Mesothelial cell of epicardium (in vitro differentiated cells): ENCODE results near the gene AQP6. TPM values are rescaled to one million over a fixed set of nuclear protein-coding genes. Genes with fewer than 3 reads are reported as not detected.

Source experiments
- DNase-seq, 2 experiments: peaks; one replicate each; pipeline ENCODE4 v3.0.0; 2021; ENCODE audit warnings: low spot score in 2 of 2; ENCODE audit not compliant: unreplicated experiment in 2 of 2
- H3K27ac Mint-ChIP-seq: 2 replicates; pipeline ENCODE4 v1.8.0; 2021; ENCODE audit warnings: mixed read lengths
- H3K27me3 Mint-ChIP-seq: 2 replicates; pipeline ENCODE4 v1.8.0; 2021; ENCODE audit warnings: low read depth, mixed read lengths
- H3K36me3 Mint-ChIP-seq: 2 replicates; pipeline ENCODE4 v1.8.0; 2021; ENCODE audit warnings: mixed read lengths
- H3K4me1 Mint-ChIP-seq: 2 replicates; pipeline ENCODE4 v1.8.0; 2021; ENCODE audit warnings: mixed read lengths
- H3K4me3 Mint-ChIP-seq: 2 replicates; pipeline ENCODE4 v1.8.0; 2021; ENCODE audit warnings: mild to moderate bottlenecking, moderate library complexity, mixed read lengths
- H3K9me3 Mint-ChIP-seq: 2 replicates; pipeline ENCODE4 v1.8.0; 2021; ENCODE audit warnings: mixed read lengths
- total RNA-seq: library from RNA; stranded (reverse); gene quantifications from 3 replicates; pipeline ENCODE4 v1.2.1, GENCODE V29; 2021
- TF ChIP-seq, protein P1 (sequence below): fragments of 200-600 bp; sonication (generic); IDR thresholded peaks from one replicate; pipeline ENCODE4 v1.5.0; 2021; ENCODE audit warnings: antibody characterized with exemption; ENCODE audit not compliant: unreplicated experiment

The AQP6 gene
- total RNA-seq, 1 donor from 2014 or later, result 0.16 TPM

DNA sequence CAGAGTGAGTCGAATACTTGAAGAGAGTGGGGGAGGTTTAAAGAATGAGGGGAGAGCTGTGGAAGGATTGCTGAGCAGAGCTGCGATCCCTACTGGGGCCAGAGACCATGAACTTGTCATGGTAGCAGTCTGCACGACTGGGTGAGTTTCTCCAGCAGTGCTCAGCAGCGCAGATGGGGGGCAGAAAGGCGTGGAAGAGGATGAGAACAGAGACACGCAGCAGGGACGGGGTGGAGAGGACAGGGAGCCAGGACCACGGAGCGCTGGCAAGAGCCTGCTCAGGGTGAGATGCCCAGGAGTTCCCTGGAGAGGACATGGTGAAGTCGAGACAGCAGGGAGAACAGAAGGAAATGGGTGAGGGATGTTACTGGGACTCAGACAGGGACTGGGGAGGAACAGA is 2.1 kb upstream of the AQP6 start:
- no peak for DNase-seq
- Mint-ChIP-seq H3K4me3 (no peak overlapping the region), H3K27ac (no peak overlapping the region), H3K9me3 (no peaks in the 10 kb centered on the region), H3K4me1 (peaks cover 5% of the 10 kb centered on the region), H3K27me3 (peaks cover 26% of the 10 kb centered on the region), H3K36me3 (no peaks in the 10 kb centered on the region)
- TF ChIP-seq, protein P1, sequence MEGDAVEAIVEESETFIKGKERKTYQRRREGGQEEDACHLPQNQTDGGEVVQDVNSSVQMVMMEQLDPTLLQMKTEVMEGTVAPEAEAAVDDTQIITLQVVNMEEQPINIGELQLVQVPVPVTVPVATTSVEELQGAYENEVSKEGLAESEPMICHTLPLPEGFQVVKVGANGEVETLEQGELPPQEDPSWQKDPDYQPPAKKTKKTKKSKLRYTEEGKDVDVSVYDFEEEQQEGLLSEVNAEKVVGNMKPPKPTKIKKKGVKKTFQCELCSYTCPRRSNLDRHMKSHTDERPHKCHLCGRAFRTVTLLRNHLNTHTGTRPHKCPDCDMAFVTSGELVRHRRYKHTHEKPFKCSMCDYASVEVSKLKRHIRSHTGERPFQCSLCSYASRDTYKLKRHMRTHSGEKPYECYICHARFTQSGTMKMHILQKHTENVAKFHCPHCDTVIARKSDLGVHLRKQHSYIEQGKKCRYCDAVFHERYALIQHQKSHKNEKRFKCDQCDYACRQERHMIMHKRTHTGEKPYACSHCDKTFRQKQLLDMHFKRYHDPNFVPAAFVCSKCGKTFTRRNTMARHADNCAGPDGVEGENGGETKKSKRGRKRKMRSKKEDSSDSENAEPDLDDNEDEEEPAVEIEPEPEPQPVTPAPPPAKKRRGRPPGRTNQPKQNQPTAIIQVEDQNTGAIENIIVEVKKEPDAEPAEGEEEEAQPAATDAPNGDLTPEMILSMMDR, result no peak

DNA sequence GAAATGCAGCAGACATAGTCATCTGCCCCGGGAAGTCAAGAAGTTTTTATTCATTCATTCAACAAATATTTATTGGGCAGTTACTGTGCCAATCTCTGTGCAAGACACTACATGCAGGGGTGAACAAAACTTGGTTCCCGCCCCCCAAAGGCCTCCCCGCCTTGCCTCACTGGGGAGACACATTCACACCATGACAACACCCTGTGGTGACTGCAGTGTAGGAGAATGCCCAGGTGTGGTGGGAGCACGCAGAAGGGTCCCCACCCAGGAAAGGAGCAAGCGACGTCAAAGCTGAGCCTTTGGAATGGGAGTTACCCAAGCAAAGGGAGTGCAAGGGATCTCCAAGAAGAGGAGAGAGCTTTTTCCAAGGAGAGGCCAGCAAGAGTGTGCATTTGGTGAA is 1.6 kb upstream of the AQP6 start:
- no peak overlapping the region for H3K4me3 Mint-ChIP-seq
- no peaks in the 10 kb centered on the region for H3K36me3 Mint-ChIP-seq
- TF ChIP-seq, protein P1, result no peak
- no peaks in the 10 kb centered on the region for H3K9me3 Mint-ChIP-seq
- H3K27ac Mint-ChIP-seq, result no peak overlapping the region
- DNase-seq, result no peak
- peaks cover 5% of the 10 kb centered on the region for H3K4me1 Mint-ChIP-seq
- H3K27me3 Mint-ChIP-seq, result peaks cover 25% of the 10 kb centered on the region

DNA sequence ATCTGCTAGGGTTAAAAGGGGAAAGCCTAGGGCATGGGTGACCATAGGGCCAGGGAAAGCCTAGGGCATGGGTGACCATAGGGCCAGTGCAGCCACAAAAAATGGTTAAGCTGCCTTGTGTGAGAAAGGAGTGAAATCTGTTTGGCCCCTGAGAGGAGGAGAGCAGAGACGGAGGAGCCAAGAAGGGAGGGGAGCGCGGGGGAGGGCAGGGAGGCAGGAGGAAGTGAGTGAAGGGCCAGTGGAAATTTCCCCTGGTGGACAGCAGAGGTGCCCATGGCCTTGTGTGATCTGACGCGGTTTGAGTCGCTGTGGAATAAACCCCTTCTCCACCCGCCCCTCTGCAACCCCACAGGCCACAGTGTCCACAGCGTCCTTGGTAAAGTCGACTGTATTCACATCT is 618 bp upstream of the AQP6 start:
- peaks cover 17% of the 10 kb centered on the region for H3K27me3 Mint-ChIP-seq
- peaks cover 3% of the 10 kb centered on the region for H3K4me1 Mint-ChIP-seq
- H3K27ac Mint-ChIP-seq, result no peak overlapping the region
- TF ChIP-seq, protein P1, result no peak
- no peak for DNase-seq
- H3K36me3 Mint-ChIP-seq, result no peaks in the 10 kb centered on the region
- no peak overlapping the region for H3K4me3 Mint-ChIP-seq
- no peaks in the 10 kb centered on the region for H3K9me3 Mint-ChIP-seq

DNA sequence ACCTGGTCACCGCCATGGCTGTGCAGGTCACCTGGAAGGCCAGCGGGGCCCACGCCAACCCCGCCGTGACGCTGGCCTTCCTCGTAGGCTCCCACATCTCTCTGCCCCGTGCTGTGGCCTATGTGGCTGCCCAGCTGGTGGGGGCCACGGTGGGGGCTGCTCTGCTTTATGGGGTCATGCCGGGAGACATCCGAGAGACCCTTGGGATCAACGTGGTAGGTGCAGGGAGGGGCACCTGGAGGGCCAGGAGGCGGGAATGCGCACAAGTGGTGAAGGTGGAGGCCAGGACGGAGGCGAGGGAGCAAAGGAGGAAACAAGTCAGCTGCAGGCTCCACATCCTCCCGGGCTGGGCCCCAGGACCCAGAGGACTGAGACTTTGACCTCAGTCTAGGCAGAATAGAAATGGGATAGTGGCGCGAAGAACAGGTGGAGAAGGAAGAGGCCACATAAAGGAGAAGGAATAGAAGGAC is 649 bp downstream of the AQP6 start:
- TF ChIP-seq, protein P1, result no peak
- Mint-ChIP-seq H3K27ac (no peak overlapping the region), H3K27me3 (peaks cover 11% of the 10 kb centered on the region), H3K9me3 (no peaks in the 10 kb centered on the region), H3K36me3 (no peaks in the 10 kb centered on the region), H3K4me3 (no peak overlapping the region), H3K4me1 (peaks cover 7% of the 10 kb centered on the region)
- DNase-seq, result no peak

DNA sequence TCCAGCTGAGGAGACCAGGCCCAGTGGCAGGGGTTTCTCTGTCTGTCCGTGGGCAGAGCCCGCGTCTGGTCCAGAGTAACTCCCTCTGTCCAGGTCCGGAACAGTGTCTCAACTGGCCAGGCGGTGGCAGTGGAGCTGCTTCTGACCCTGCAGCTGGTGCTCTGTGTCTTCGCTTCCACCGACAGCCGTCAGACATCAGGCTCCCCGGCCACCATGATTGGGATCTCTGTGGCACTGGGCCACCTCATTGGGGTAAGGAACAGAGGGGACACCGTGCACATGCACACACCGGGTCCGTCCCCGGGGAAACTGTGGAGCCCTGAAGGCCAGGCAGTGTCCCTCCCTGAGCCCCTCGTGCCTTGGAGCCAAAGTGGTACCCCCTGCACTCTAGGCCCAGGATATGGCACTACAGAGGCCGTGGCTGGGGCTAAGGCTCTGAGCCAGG is 1.5 kb downstream of the AQP6 start:
- no peak for DNase-seq
- Mint-ChIP-seq H3K27ac (no peak overlapping the region), H3K4me1 (peaks cover 16% of the 10 kb centered on the region), H3K36me3 (no peaks in the 10 kb centered on the region), H3K4me3 (no peak overlapping the region), H3K9me3 (no peaks in the 10 kb centered on the region), H3K27me3 (peaks cover 10% of the 10 kb centered on the region)
- TF ChIP-seq, protein P1, result no peak

DNA sequence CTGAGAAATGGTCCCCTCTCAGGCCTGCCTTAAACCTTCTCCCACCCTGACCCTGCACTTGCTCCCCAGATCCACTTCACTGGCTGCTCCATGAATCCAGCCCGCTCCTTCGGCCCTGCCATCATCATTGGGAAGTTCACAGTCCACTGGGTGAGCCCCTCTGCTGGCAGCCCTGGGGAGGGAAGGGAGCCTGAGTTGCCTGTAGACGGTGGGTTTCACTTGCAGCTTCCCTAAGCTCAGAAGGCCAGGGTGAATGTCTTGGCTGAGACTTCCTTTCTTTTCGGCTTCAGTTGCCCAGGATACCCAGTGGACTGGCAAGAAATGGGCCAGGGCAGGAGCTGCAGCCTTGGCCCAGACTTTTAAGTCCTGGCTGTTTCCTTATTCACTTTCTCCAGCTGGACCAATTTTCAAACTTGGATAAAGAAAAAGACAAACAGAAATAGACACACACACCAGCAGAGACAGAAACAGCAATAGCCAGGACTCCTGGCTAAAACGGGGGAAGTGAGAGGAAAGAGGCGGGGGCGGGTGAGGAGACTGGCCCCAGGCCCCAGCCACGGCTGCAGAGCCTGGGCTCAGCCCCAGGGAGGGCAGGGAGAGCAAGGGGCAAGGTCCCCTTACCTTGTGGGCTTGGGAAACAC is 2.0 kb downstream of the AQP6 start:
- TF ChIP-seq, protein P1, result no peak
- H3K9me3 Mint-ChIP-seq, result no peaks in the 10 kb centered on the region
- H3K36me3 Mint-ChIP-seq, result no peaks in the 10 kb centered on the region
- H3K27me3 Mint-ChIP-seq, result peaks cover 10% of the 10 kb centered on the region
- no peak for DNase-seq
- H3K4me3 Mint-ChIP-seq, result no peak overlapping the region
- no peak overlapping the region for H3K27ac Mint-ChIP-seq
- H3K4me1 Mint-ChIP-seq, result peaks cover 21% of the 10 kb centered on the region
